ENCODE results near the gene DAD1. TPM values are rescaled to one million over a fixed set of nuclear protein-coding genes. Genes with fewer than 3 reads are reported as not detected.

The DAD1 gene
- total RNA-seq, 2 donors from 2014 or later = 165 to 188 TPM

DNA sequence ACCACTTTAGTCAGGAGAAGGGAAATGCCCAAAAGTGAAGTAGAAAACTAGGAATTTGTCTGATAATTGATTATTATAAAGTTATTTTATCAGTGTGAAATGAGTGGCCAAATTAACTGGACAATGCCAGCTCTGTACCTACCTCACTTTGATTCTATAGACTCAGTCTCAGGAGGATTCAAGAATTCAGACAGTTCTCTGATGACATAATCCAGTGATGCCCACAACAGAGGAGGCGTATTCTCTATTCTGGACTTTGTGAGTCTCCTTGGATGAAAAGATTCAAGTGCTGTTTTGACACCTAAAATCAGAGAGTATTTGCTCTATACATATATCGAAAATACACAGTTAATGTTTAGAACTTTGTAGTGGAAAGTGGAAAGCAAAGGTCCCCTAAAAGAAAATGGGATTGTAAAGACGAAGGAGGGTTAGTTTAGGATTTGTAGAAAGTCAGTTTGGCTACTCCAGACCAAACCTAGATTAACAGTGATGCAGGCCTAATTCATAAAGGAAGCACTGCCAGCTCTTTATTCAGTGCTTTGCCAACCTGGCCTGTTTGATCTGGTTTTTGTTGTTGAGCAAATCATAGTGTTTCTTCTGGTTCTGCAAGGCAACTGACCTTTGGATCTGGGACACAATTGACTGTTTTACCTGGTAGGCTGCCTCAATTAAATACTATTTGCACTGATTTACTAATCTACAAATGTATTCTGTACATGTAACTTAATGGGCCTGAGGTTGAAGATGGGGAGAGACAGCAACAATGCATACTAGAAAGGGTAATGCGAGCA, 67.4 kb downstream of the DAD1 start:
- peaks cover 96% of the 10 kb centered on the region for H3K4me1 Mint-ChIP-seq (ENCODE audit: low read depth)
- H3K4me3 Mint-ChIP-seq = peak overlapping the region; percentile 86 to 100
- ATAC-seq (replicated peaks in 1 of 2) (peak in 1 of 2 donors; percentile 16), DNase-seq (no peak)
- H3K9me3 Mint-ChIP-seq = no peaks in the 10 kb centered on the region
- H3K27ac Mint-ChIP-seq = peak overlapping the region; percentile 97
- H3K36me3 Mint-ChIP-seq (ENCODE audit: insufficient read depth in 2 of 2) = peaks cover 34 to 72% of the 10 kb centered on the region in 2 donors
- H3K27me3 Mint-ChIP-seq (ENCODE audit: low read depth) = no peaks in the 10 kb centered on the region

DNA sequence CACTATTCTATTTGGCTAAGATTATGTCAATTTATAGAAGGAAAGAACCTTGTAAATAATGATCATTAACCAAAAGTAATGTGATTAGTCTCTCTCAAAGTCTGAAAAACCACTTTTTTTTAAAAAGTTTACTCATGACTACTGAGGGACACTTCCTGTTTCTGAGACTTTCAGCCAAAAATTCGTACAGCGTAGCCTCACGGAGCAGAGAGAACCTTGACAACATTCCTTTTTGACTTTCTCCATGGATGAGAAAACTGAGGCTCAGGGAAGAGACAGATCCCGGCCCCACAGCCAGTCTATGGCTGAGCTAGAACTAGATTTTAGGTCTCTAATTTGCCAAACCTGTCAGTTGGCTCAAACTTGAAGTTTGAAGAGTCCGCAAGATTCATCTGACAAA, 68.2 kb downstream of the DAD1 start:
- Mint-ChIP-seq H3K9me3 (no peaks in the 10 kb centered on the region), H3K4me3 (peak overlapping the region; percentile 86 to 100), H3K27me3 (ENCODE audit: low read depth) (no peaks in the 10 kb centered on the region), H3K36me3 (ENCODE audit: insufficient read depth in 2 of 2) (peaks cover 37 to 68% of the 10 kb centered on the region in 2 donors), H3K4me1 (ENCODE audit: low read depth) (peaks cover 97% of the 10 kb centered on the region), H3K27ac (peak overlapping the region; percentile 97)
- DNase-seq (no peak), ATAC-seq (replicated peaks in 1 of 2) (no peak)

DNA sequence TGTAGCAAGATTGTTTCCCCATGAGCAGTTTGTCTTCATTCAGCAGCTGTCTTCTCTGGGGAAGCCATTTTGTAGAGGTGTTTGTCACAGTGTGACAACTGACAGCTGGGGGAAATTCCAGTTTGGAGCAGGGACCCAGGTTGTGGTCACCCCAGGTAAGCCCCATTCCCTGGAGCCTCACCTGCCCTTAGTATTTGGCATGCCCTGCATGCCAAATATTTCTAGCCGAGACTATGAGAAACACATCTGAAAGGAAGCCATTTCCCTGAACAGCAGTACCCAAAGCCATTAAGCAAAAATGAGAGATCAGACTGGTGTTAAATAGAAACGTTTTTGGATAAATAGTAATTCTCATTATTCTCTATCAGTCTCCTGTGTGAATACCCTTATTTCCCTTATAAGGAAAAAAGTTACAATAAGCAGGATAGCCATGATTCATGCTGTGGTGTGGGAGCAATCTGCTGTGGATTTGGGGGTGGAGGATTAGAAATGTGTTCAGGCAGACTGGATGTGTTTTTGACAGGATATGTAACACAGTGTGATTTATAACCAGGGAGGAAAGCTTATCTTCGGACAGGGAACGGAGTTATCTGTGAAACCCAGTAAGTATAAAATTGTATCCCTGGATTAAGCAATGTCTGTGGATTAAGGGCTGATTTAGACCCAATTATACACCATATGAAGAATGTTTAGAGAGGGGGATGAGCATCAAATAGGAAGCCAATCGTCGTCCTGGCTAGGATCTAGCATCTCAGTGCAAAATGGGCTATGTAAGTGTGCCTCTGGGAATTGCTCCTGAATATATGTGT, 68.9 kb downstream of the DAD1 start:
- H3K9me3 Mint-ChIP-seq = no peaks in the 10 kb centered on the region
- no peaks in the 10 kb centered on the region for H3K27me3 Mint-ChIP-seq (ENCODE audit: low read depth)
- peak overlapping the region; percentile 97 for H3K27ac Mint-ChIP-seq
- H3K4me3 Mint-ChIP-seq = peak overlapping the region; percentile 86 to 100
- H3K4me1 Mint-ChIP-seq (ENCODE audit: low read depth) = peaks cover 97% of the 10 kb centered on the region
- no peak for DNase-seq
- ATAC-seq (replicated peaks in 1 of 2) = peak; percentile 12 to 25
- peaks cover 36 to 67% of the 10 kb centered on the region in 2 donors for H3K36me3 Mint-ChIP-seq (ENCODE audit: insufficient read depth in 2 of 2)

- Mint-ChIP-seq H3K9me3 (no peaks in the 10 kb centered on the region), H3K4me1 (ENCODE audit: low read depth) (peaks cover 90% of the 10 kb centered on the region), H3K36me3 (ENCODE audit: insufficient read depth in 2 of 2) (peaks cover 34 to 58% of the 10 kb centered on the region in 2 donors), H3K4me3 (peak overlapping the region; percentile 86 to 100), H3K27ac (peak overlapping the region; percentile 97), H3K27me3 (ENCODE audit: low read depth) (no peaks in the 10 kb centered on the region)
- no peak for DNase-seq
- ATAC-seq (replicated peaks in 1 of 2) = no peak
Measured at GRCh38 chr14:22518073-22518472, 71.0 kb downstream of the DAD1 start.

DNA sequence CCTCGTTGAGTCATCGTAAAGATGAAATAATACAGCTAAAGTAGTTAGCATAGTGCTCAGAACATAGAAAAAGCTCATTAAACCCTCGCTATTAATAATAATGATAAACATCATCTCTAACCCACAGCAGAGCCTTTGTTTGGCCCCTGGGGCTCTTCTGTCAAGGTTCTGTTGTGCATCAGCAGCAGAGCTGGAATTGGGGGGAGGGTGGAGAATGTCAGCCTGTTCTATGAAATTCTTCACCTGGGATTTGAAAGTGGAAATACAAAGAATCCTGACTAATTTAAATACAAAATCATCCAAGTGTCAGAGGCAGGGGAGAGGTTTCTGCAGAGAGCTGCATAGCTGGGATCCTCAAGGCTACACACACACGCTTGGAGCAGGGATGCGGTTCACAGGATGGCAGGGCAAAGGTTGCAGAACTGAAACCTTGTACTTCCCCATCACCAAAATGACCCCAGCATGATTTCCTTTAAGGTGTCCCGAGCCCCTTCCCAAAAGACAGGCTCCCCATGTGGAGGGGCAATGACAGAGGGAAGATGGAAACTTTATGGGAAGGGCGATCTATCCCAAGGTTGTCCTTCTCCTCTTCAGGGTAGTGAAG, 71.8 kb downstream of the DAD1 start:
- Mint-ChIP-seq H3K4me1 (ENCODE audit: low read depth) (peaks cover 90% of the 10 kb centered on the region), H3K27me3 (ENCODE audit: low read depth) (no peaks in the 10 kb centered on the region), H3K9me3 (no peaks in the 10 kb centered on the region), H3K36me3 (ENCODE audit: insufficient read depth in 2 of 2) (peaks cover 34 to 57% of the 10 kb centered on the region in 2 donors), H3K27ac (peak overlapping the region; percentile 97), H3K4me3 (peak overlapping the region; percentile 86 to 100)
- no peak for ATAC-seq (replicated peaks in 1 of 2)
- DNase-seq = no peak

- H3K4me3 Mint-ChIP-seq = peak overlapping the region; percentile 86 to 100
- H3K4me1 Mint-ChIP-seq (ENCODE audit: low read depth) = peaks cover 90% of the 10 kb centered on the region
Measured at GRCh38 chr14:22515929-22516328, 73.1 kb downstream of the DAD1 start.

More at GRCh38 chr14:22515929-22516328, 73.1 kb downstream of the DAD1 start:
- Mint-ChIP-seq H3K9me3 (no peaks in the 10 kb centered on the region), H3K36me3 (ENCODE audit: insufficient read depth in 2 of 2) (peaks cover 31 to 55% of the 10 kb centered on the region in 2 donors), H3K27me3 (ENCODE audit: low read depth) (no peaks in the 10 kb centered on the region), H3K27ac (peak overlapping the region; percentile 97)
- no peak for ATAC-seq (replicated peaks in 1 of 2)
- no peak for DNase-seq

Other genes starting within 250 kb of the DAD1 start
- gene ABHD4, start 9.1 kb upstream of the DAD1 start, total RNA-seq = 10 to 100 TPM; 18.8 to 21.9 TPM
- gene OR6J1, start 55.1 kb upstream of the DAD1 start, total RNA-seq = not detected
- gene OXA1L, start 177.5 kb upstream of the DAD1 start, total RNA-seq = 100 to 1,000 TPM; 135 to 136 TPM
- 1 to 10 TPM in 1 of 2 donors, under 1 TPM in 1; 0.21 to 1.5 TPM for gene SLC7A7, start 226.2 kb upstream of the DAD1 start, total RNA-seq
- 10 to 100 TPM; 76.9 to 80.4 TPM for gene MRPL52, start 240.7 kb upstream of the DAD1 start, total RNA-seq
- gene MMP14, start 247.4 kb upstream of the DAD1 start, total RNA-seq = 1 to 10 TPM; 1.4 to 6.8 TPM

Measured in activated T-cell treated with anti-CD3 and anti-CD28 coated beads, Interleukin-2, amount 50 U/mL, for 72 hours (primary cell).